ENCODE measurements around the gene ADI1. TPM values are rescaled to one million over a fixed set of nuclear protein-coding genes. Genes with fewer than 3 reads are reported as not detected.

The ADI1 gene
- polyA plus RNA-seq, 1 donor = 65.4 TPM

Other genes starting within 250 kb of the ADI1 start
- gene EIPR1, start 141.7 kb downstream of the ADI1 start, polyA plus RNA-seq (ENCODE audit: insufficient read length) = 16.4 TPM
- gene TRAPPC12, start 139.8 kb downstream of the ADI1 start, polyA plus RNA-seq (ENCODE audit: insufficient read length) = 83.0 TPM
- gene RNASEH1, start 38.8 kb upstream of the ADI1 start, polyA plus RNA-seq (ENCODE audit: insufficient read length) = 20.2 TPM
- 1,844 TPM for gene RPS7, start 55.7 kb upstream of the ADI1 start, polyA plus RNA-seq (ENCODE audit: insufficient read length)
- gene COLEC11, start 75.6 kb upstream of the ADI1 start, polyA plus RNA-seq (ENCODE audit: insufficient read length) = 0.56 TPM
- gene ALLC, start 138.7 kb upstream of the ADI1 start, polyA plus RNA-seq (ENCODE audit: insufficient read length) = not detected
- 0.46 TPM for gene DCDC2C, start 184.0 kb upstream of the ADI1 start, polyA plus RNA-seq (ENCODE audit: insufficient read length)

All from hindlimb muscle (tissue), 1 donor.